ENCODE data around the gene ADM. TPM values are rescaled to one million over a fixed set of nuclear protein-coding genes. Genes with fewer than 3 reads are reported as not detected.
A peak's percentile ranks its signal among the peaks of the same experiment; 100 is the strongest.

Gene ADM
- polyA plus RNA-seq, 1 experiment = 247 TPM

DNA sequence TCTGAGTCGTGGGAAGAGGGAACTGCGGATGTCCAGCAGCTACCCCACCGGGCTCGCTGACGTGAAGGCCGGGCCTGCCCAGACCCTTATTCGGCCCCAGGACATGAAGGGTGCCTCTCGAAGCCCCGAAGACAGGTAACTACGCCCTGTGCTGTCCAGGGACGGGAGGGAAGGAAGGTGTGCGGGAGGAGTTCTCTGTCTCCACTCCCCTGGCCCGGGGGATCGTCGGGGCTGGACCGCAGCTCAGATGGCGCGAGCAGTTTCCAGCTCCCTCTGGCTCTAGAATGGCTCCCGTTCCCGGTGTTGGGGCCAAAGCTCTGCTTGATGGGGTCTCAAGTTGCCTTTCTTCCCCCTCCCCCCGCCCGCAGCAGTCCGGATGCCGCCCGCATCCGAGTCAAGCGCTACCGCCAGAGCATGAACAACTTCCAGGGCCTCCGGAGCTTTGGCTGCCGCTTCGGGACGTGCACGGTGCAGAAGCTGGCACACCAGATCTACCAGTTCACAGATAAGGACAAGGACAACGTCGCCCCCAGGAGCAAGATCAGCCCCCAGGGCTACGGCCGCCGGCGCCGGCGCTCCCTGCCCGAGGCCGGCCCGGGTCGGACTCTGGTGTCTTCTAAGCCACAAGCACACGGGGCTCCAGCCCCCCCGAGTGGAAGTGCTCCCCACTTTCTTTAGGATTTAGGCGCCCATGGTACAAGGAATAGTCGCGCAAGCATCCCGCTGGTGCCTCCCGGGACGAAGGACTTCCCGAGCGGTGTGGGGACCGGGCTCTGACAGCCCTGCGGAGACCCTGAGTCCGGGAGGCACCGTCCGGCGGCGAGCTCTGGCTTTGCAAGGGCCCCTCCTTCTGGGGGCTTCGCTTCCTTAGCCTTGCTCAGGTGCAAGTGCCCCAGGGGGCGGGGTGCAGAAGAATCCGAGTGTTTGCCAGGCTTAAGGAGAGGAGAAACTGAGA, 1.4 kb downstream of the ADM start:
- TF ChIP-seq, protein P1, sequence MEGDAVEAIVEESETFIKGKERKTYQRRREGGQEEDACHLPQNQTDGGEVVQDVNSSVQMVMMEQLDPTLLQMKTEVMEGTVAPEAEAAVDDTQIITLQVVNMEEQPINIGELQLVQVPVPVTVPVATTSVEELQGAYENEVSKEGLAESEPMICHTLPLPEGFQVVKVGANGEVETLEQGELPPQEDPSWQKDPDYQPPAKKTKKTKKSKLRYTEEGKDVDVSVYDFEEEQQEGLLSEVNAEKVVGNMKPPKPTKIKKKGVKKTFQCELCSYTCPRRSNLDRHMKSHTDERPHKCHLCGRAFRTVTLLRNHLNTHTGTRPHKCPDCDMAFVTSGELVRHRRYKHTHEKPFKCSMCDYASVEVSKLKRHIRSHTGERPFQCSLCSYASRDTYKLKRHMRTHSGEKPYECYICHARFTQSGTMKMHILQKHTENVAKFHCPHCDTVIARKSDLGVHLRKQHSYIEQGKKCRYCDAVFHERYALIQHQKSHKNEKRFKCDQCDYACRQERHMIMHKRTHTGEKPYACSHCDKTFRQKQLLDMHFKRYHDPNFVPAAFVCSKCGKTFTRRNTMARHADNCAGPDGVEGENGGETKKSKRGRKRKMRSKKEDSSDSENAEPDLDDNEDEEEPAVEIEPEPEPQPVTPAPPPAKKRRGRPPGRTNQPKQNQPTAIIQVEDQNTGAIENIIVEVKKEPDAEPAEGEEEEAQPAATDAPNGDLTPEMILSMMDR (IDR thresholded peaks at IDR 0.05; ENCODE audit: low read depth, low read length) = no peak
- H3K27me3 ChIP-seq (ENCODE audit: control insufficient read depth, insufficient read depth, low read length) = no peaks in the 10 kb centered on the region
- CTCF ChIA-PET = interaction anchor here (0.7 to 1.7 kb wide), 2 partner anchors 60 to 641 kb away, joined by 4 to 5 read pairs; no protein-coding TSS in a partner anchor
- H3K4me3 ChIP-seq (ENCODE audit: low read depth, low read length) = peak overlapping the region; percentile 77
- peak overlapping the region; percentile 75 for H3K27ac ChIP-seq (ENCODE audit: low read depth, low read length)
- POLR2A ChIA-PET = interaction anchor here (0.6 to 5.8 kb wide), 17 partner anchors 14 to 733 kb away, joined by 3 to 65 read pairs (median 6); partner anchors contain the start of genes AMPD3 and WEE1
- peaks cover 11% of the 10 kb centered on the region; the same call in 1 of the 2 replicates for H3K9me3 ChIP-seq (ENCODE audit: control insufficient read depth, insufficient read depth, low read length)
- no peak for DNase-seq (ENCODE audit: low read depth, low spot score)

GRCh38 chr11:10307022-10307399, 2.1 kb downstream of the ADM start:
- no peaks in the 10 kb centered on the region for H3K27me3 ChIP-seq (ENCODE audit: control insufficient read depth, insufficient read depth, low read length)
- POLR2A ChIA-PET = interaction anchor here (1.1 to 4.3 kb wide), 5 partner anchors 19 to 693 kb away, joined by 4 to 38 read pairs (median 7); partner anchors contain the start of gene AMPD3
- peak overlapping the region; percentile 77 for H3K4me3 ChIP-seq (ENCODE audit: low read depth, low read length)
- peaks cover 11% of the 10 kb centered on the region; the same call in 1 of the 2 replicates for H3K9me3 ChIP-seq (ENCODE audit: control insufficient read depth, insufficient read depth, low read length)
- TF ChIP-seq, protein P1 (IDR thresholded peaks at IDR 0.05; ENCODE audit: low read depth, low read length) = no peak
- H3K27ac ChIP-seq (ENCODE audit: low read depth, low read length) = peak overlapping the region; percentile 89
- CTCF ChIA-PET = interaction anchor here (0.7 to 4.8 kb wide), 5 partner anchors 45 to 498 kb away, joined by 3 to 26 read pairs (median 4); no protein-coding TSS in a partner anchor
- no peak for DNase-seq (ENCODE audit: low read depth, low spot score)

GRCh38 chr11:10307400-10308200, 2.7 kb downstream of the ADM start:
- H3K27me3 ChIP-seq (ENCODE audit: control insufficient read depth, insufficient read depth, low read length) = no peaks in the 10 kb centered on the region
- TF ChIP-seq, protein P1 (IDR thresholded peaks at IDR 0.05; ENCODE audit: low read depth, low read length) = peak; percentile 94
- peak overlapping the region; percentile 77 for H3K4me3 ChIP-seq (ENCODE audit: low read depth, low read length)
- H3K27ac ChIP-seq (ENCODE audit: low read depth, low read length) = peak overlapping the region; percentile 89
- peak; percentile 76 for DNase-seq (ENCODE audit: low read depth, low spot score)
- ChIA-PET POLR2A (interaction anchor here (0.6 to 4.3 kb wide), 11 partner anchors 9 to 694 kb away, joined by 3 to 38 read pairs (median 7); partner anchors contain the start of genes AMPD3 and IRAG1), CTCF (interaction anchor here (0.7 to 4.8 kb wide), 5 partner anchors 44 to 498 kb away, joined by 3 to 26 read pairs (median 4); no protein-coding TSS in a partner anchor)
- H3K9me3 ChIP-seq (ENCODE audit: control insufficient read depth, insufficient read depth, low read length) = peaks cover 11% of the 10 kb centered on the region; the same call in 1 of the 2 replicates

- TF ChIP-seq, protein P1 (IDR thresholded peaks at IDR 0.05; ENCODE audit: low read depth, low read length) = no peak
- no peak for DNase-seq (ENCODE audit: low read depth, low spot score)
- POLR2A ChIA-PET = interaction anchor here (0.5 to 4.3 kb wide), 14 partner anchors 10 to 718 kb away, joined by 3 to 38 read pairs (median 6); partner anchors contain the start of gene IRAG1
These were observed 3.5 kb downstream of the ADM start for GRCh38 chr11:10308201-10308954.

More at GRCh38 chr11:10308201-10308954, 3.5 kb downstream of the ADM start:
- H3K27ac ChIP-seq (ENCODE audit: low read depth, low read length) = peak overlapping the region; percentile 89
- H3K4me3 ChIP-seq (ENCODE audit: low read depth, low read length) = peak overlapping the region; percentile 77
- peaks cover 11% of the 10 kb centered on the region; the same call in 1 of the 2 replicates for H3K9me3 ChIP-seq (ENCODE audit: control insufficient read depth, insufficient read depth, low read length)
- CTCF ChIA-PET = interaction anchor here (1.0 to 4.8 kb wide), 3 partner anchors 58 to 101 kb away, joined by 3 to 26 read pairs (median 10); no protein-coding TSS in a partner anchor
- no peaks in the 10 kb centered on the region for H3K27me3 ChIP-seq (ENCODE audit: control insufficient read depth, insufficient read depth, low read length)

Data from AG04450 (cell line).